Endothelial cell of umbilical vein (primary cell): ENCODE data around the gene PCGF3. TPM values are rescaled to one million over a fixed set of nuclear protein-coding genes. Genes with fewer than 3 reads are reported as not detected.

Experiments
- BruUV-seq: library from RNA; stranded (reverse); fragments of 400-500 nt; replicated peaks from 2 replicates; lab custom pipeline; 2021; lab: Mats Ljungman, UMichigan
- CTCF ChIA-PET: fragments of 300-600, 350-600 bp; sonication (Branson Sonifier 250); formaldehyde crosslinking; loops from one replicate; lab custom pipeline; 2021; ENCODE audit warnings: antibody characterized with exemption, inconsistent platforms; lab: Charles Lee
- POLR2A ChIA-PET: fragments of 300-600, 350-600 bp; sonication (Branson Sonifier 250); formaldehyde crosslinking; loops from one replicate; lab custom pipeline; 2021; ENCODE audit warnings: antibody characterized with exemption, inconsistent platforms; lab: Charles Lee
- DNase-seq: peaks from one replicate; pipeline ENCODE4 v3.0.0-alpha.2; 2011; ENCODE audit warnings: low read depth, low spot score
- FAIRE-seq: peaks from 2 replicates; lab custom pipeline; 2011; peaks lifted over from hg19 to GRCh38; lab: Jason Lieb, UNC
- H2AFZ ChIP-seq: 2 replicates; pipeline ENCODE4 v1.6.0; 2012; ENCODE audit warnings: low read depth, low read length, control low read depth, inconsistent platforms
- H3K27ac ChIP-seq: 2 replicates; pipeline ENCODE4 v1.5.1; 2011; ENCODE audit warnings: low read depth, mild to moderate bottlenecking, control low read depth, low read length, moderate library complexity; ENCODE audit not compliant: insufficient read depth
- H3K27me3 ChIP-seq, 2 experiments: 2 replicates each; pipeline versions ENCODE4 v1.6.0 to v1.6.1; 2011; ENCODE audit warnings: low read length in 2 of 2, mixed read lengths in 1 of 2; ENCODE audit not compliant: control insufficient read depth in 2 of 2, insufficient read depth in 2 of 2
- H3K36me3 ChIP-seq, 2 experiments: 2 replicates in 1 of 2; 3 replicates in 1 of 2; pipeline ENCODE4 v1.5.1; 2011; ENCODE audit warnings: low read length in 2 of 2, mild to moderate bottlenecking in 1 of 2, moderate library complexity in 1 of 2; ENCODE audit not compliant: control insufficient read depth in 2 of 2, insufficient read depth in 2 of 2; ENCODE audit errors: extremely low read depth in 1 of 2
- H3K4me1 ChIP-seq: 3 replicates; pipeline ENCODE4 v1.5.1; 2011; ENCODE audit warnings: mild to moderate bottlenecking, low read length; ENCODE audit not compliant: control insufficient read depth, insufficient read depth; ENCODE audit errors: extremely low read depth
- H3K4me2 ChIP-seq: 2 replicates; pipeline ENCODE4 v1.6.1; 2011; ENCODE audit warnings: low read length, control low read depth, mixed read lengths; ENCODE audit not compliant: insufficient read depth
- H3K4me3 ChIP-seq, 3 experiments: fragments of 200-600 bp in 1 of 3; sonication (generic), shearing (Covaris generic) in 1 of 3; replicated peaks in 1 of 3; 2 replicates each; pipeline ENCODE4 v1.5.1; 2011 to 2016; ENCODE audit warnings: control low read depth in 3 of 3, low read length in 3 of 3, mild to moderate bottlenecking in 2 of 3, inconsistent platforms in 1 of 3, low read depth in 1 of 3, moderate library complexity in 1 of 3; ENCODE audit not compliant: insufficient read depth in 1 of 3
- H3K79me2 ChIP-seq: 2 replicates; pipeline ENCODE4 v1.6.0; 2012; ENCODE audit warnings: low read length, inconsistent platforms; ENCODE audit not compliant: control insufficient read depth, insufficient read depth
- H3K9ac ChIP-seq: replicated peaks from 2 replicates; pipeline ENCODE3; 2011; ENCODE audit warnings: low read length, control low read depth; ENCODE audit not compliant: insufficient read depth; ENCODE audit errors: extremely low read depth
- H3K9me1 ChIP-seq: replicated peaks from 3 replicates; pipeline ENCODE4 v1.6.0; 2011; ENCODE audit warnings: mild to moderate bottlenecking, low read length; ENCODE audit not compliant: control insufficient read depth, insufficient read depth; ENCODE audit errors: extremely low read depth
- H3K9me3 ChIP-seq: replicated peaks from 2 replicates; pipeline ENCODE4 v1.5.1; 2012; ENCODE audit warnings: low read length, inconsistent platforms; ENCODE audit not compliant: control insufficient read depth, insufficient read depth
- H4K20me1 ChIP-seq: replicated peaks from 2 replicates; pipeline ENCODE3; 2011; ENCODE audit warnings: mild to moderate bottlenecking, low read length; ENCODE audit not compliant: control insufficient read depth, insufficient read depth; ENCODE audit errors: extremely low read depth
- CTCF ChIP-seq, 2 donors: IDR thresholded peaks; 1 replicate in 1 of 2; 2 replicates in 1 of 2; pipeline ENCODE4 v1.5.1; 2011; ENCODE audit warnings: low read length in 2 of 2, mild to moderate bottlenecking in 2 of 2, moderate library complexity in 2 of 2, control low read depth in 1 of 2, inconsistent platforms in 1 of 2, low read depth in 1 of 2; ENCODE audit not compliant: insufficient read depth in 1 of 2; ENCODE audit errors: extremely low read depth in 1 of 2
- FOS ChIP-seq: IDR thresholded peaks from 2 replicates; pipeline ENCODE4 v1.6.1; 2011; ENCODE audit warnings: mild to moderate bottlenecking, low read length, moderate library complexity, borderline replicate concordance; ENCODE audit not compliant: insufficient read depth
- GATA2 ChIP-seq: IDR thresholded peaks from 2 replicates; pipeline ENCODE4 v1.7.0; 2011; ENCODE audit warnings: low read depth, mild to moderate bottlenecking, moderate library complexity, mixed read lengths, low read length; ENCODE audit not compliant: insufficient read length, insufficient read depth
- JUN ChIP-seq: IDR thresholded peaks from 2 replicates; pipeline ENCODE4 v1.6.1; 2011; ENCODE audit warnings: borderline replicate concordance, low read depth; ENCODE audit not compliant: insufficient read length, insufficient read depth
- MAX ChIP-seq: IDR thresholded peaks from 2 replicates; pipeline ENCODE4 v1.6.1; 2011; ENCODE audit not compliant: insufficient read depth, insufficient read length
- MYC ChIP-seq: IDR thresholded peaks from one replicate; pipeline ENCODE4 v1.6.1; 2011; ENCODE audit warnings: mild to moderate bottlenecking, low read depth, low read length
- POLR2A ChIP-seq: IDR thresholded peaks from 2 replicates; pipeline ENCODE4 v1.6.1; 2012; ENCODE audit warnings: low read depth, mild to moderate bottlenecking, control low read depth, low read length
- POLR2AphosphoS5 ChIP-seq: IDR thresholded peaks from 2 replicates; pipeline ENCODE4 v1.6.1; 2012; ENCODE audit warnings: low read depth, mild to moderate bottlenecking, control low read depth, low read length, moderate library complexity; ENCODE audit not compliant: insufficient read depth
- dilution Hi-C: fragments of 300-500 bp; cut with MboI; formaldehyde crosslinking; loops from one replicate; pipeline ENCODE4 v1.15.0; 2019; ENCODE audit warnings: low sequenced_read_pairs; ENCODE audit not compliant: extremely low pct_ligation_motif_present
- intact Hi-C: fragments of 100-400 bp; cut with micrococcal nuclease; formaldehyde crosslinking; loops from one replicate; pipeline ENCODE4 v1.10.0; 2022
- polyA plus RNA-seq, 4 experiments: library from polyadenylated mRNA; depleted of rRNA in 3 of 4; stranded (reverse) in 3 of 4; unstranded in 1 of 4; fragments of >200 nt; gene quantifications; 2 replicates each; pipeline versions ENCODE4 v1.2.1 to v1.2.3, GENCODE V29; 2011 to 2012; ENCODE audit warnings: missing spikeins in 1 of 4
- total RNA-seq: library from RNA; stranded (reverse); gene quantifications from 2 replicates; pipeline ENCODE4 v1.2.3, GENCODE V29; 2021

PCGF3 gene
- total and polyA plus RNA-seq, 2 donors (not counting 3 experiments of a cell fraction or from before 2014, with no cell fraction given) = 70.2 to 91.8 TPM

- CTCF ChIA-PET = interaction anchor here (0.6 kb wide), 1 partner anchor 130 kb away, joined by 3 read pairs; no protein-coding TSS in a partner anchor
- Histone ChIP-seq H3K36me3 (no peaks in the 10 kb centered on the region), H3K79me2 (no peaks in the 10 kb centered on the region), H2AFZ (no peak overlapping the region), H3K4me3 (no peak overlapping the region), H4K20me1 (no peaks in the 10 kb centered on the region), H3K4me1 (peaks cover 15% of the 10 kb centered on the region), H3K9me3 (no peaks in the 10 kb centered on the region), H3K9ac (no peak overlapping the region), H3K27ac (no peak overlapping the region), H3K4me2 (no peak overlapping the region), H3K27me3 (no peaks in the 10 kb centered on the region), H3K9me1 (no peaks in the 10 kb centered on the region)
- DNase-seq (no peak), FAIRE-seq (no peak)
- dilution Hi-C loops (no loop called here), intact Hi-C loops (no loop called here)
- TF ChIP-seq POLR2AphosphoS5 (no peak), JUN (no peak), POLR2A (no peak), GATA2 (no peak)
- no TSS peak for BruUV-seq
- POLR2A ChIA-PET = no interaction called here
Measured at GRCh38 chr4:685679-686412, 19.8 kb upstream of the PCGF3 start.

GRCh38 chr4:686413-687040, 19.1 kb upstream of the PCGF3 start:
- H3K27me3 ChIP-seq = no peaks in the 10 kb centered on the region
- no peak overlapping the region for H2AFZ ChIP-seq
- CTCF ChIA-PET = interaction anchor here (0.9 to 1.2 kb wide), 2 partner anchors 12 to 16 kb away, joined by 3 to 4 read pairs; partner anchors contain the start of genes ATP5ME and MYL5
- no peak overlapping the region for H3K4me3 ChIP-seq
- no peak overlapping the region for H3K4me2 ChIP-seq
- DNase-seq (no peak), FAIRE-seq (no peak)
- intact Hi-C loops = loop anchor here (1.0 kb wide), 1 partner anchor 19 kb away; the partner anchor contains the start of gene PCGF3
- no peaks in the 10 kb centered on the region for H3K36me3 ChIP-seq
- H3K27ac ChIP-seq = no peak overlapping the region
- dilution Hi-C loops = no loop called here
- no peak overlapping the region for H3K9ac ChIP-seq
- H4K20me1 ChIP-seq = no peaks in the 10 kb centered on the region
- POLR2A ChIA-PET = no interaction called here
- no peaks in the 10 kb centered on the region for H3K9me1 ChIP-seq
- no peaks in the 10 kb centered on the region for H3K9me3 ChIP-seq
- H3K79me2 ChIP-seq = no peaks in the 10 kb centered on the region
- peaks cover 14% of the 10 kb centered on the region for H3K4me1 ChIP-seq
- no TSS peak for BruUV-seq
- TF ChIP-seq POLR2A = no peak
- TF ChIP-seq MAX = no peak
- no peak for TF ChIP-seq GATA2
- TF ChIP-seq JUN = no peak
- TF ChIP-seq POLR2AphosphoS5 = no peak
- TF ChIP-seq FOS = no peak
- no peak for TF ChIP-seq MYC
- no peak for TF ChIP-seq CTCF (IDR thresholded peaks at IDR 0.05; ENCODE audit: extremely low read depth in 1 of 2, insufficient read depth in 1 of 2, low read depth in 1 of 2, low read length in 2 of 2)
